RWPE2 (cell line): ENCODE data around the gene KDF1.

Experiments
- ATAC-seq: fragments of 200-7000 bp; cut with Tn5 transposase; 3 replicates; pipeline ENCODE4 v1.9.1; 2021; ENCODE audit warnings: low read depth
- DNase-seq: peaks from one replicate; pipeline ENCODE4 v3.0.0-alpha.2; 2020; ENCODE audit warnings: low spot score
- H3K27ac ChIP-seq: fragments of 450-650 bp; 2 replicates; pipeline ENCODE4 v1.5.1; 2017; ENCODE audit warnings: mild to moderate bottlenecking; ENCODE audit not compliant: poor library complexity, severe bottlenecking
- H3K27me3 ChIP-seq: fragments of 250-450 bp; sonication (Bioruptor Pico); 2 replicates; pipeline ENCODE4 v1.5.1; 2021; ENCODE audit warnings: mild to moderate bottlenecking, moderate library complexity; ENCODE audit not compliant: insufficient read depth, poor library complexity, severe bottlenecking
- H3K36me3 ChIP-seq: fragments of 250-450 bp; sonication (Bioruptor Pico); 2 replicates; pipeline ENCODE4 v1.5.1; 2020; ENCODE audit warnings: low read depth, mild to moderate bottlenecking, moderate library complexity
- H3K4me1 ChIP-seq: fragments of 250-450 bp; sonication (Bioruptor Pico); 2 replicates; pipeline ENCODE4 v1.5.1; 2021; ENCODE audit warnings: mild to moderate bottlenecking, moderate library complexity; ENCODE audit not compliant: insufficient read depth, poor library complexity, severe bottlenecking
- H3K4me3 ChIP-seq: fragments of 250-450 bp; sonication (Bioruptor Pico); 2 replicates; pipeline ENCODE4 v1.5.1; 2021; ENCODE audit warnings: mild to moderate bottlenecking, moderate library complexity; ENCODE audit not compliant: severe bottlenecking
- H3K9me3 ChIP-seq: fragments of 250-450 bp; sonication (Bioruptor Pico); 2 replicates; pipeline ENCODE4 v1.5.1; 2021; ENCODE audit warnings: mild to moderate bottlenecking, moderate library complexity; ENCODE audit not compliant: severe bottlenecking
- CTCF ChIP-seq: fragments of 450-650 bp; IDR thresholded peaks from one replicate; pipeline ENCODE4 v1.5.1; 2017; ENCODE audit warnings: mild to moderate bottlenecking, moderate library complexity; ENCODE audit not compliant: poor library complexity, severe bottlenecking

KDF1 gene

GRCh38 chr1:27001570-27002360 lies 41.5 kb upstream of the KDF1 start:
- H3K36me3 ChIP-seq, result peaks cover 53% of the 10 kb centered on the region
- peak overlapping the region; percentile 98 for H3K27ac ChIP-seq
- peak; percentile 70 for DNase-seq

DNA sequence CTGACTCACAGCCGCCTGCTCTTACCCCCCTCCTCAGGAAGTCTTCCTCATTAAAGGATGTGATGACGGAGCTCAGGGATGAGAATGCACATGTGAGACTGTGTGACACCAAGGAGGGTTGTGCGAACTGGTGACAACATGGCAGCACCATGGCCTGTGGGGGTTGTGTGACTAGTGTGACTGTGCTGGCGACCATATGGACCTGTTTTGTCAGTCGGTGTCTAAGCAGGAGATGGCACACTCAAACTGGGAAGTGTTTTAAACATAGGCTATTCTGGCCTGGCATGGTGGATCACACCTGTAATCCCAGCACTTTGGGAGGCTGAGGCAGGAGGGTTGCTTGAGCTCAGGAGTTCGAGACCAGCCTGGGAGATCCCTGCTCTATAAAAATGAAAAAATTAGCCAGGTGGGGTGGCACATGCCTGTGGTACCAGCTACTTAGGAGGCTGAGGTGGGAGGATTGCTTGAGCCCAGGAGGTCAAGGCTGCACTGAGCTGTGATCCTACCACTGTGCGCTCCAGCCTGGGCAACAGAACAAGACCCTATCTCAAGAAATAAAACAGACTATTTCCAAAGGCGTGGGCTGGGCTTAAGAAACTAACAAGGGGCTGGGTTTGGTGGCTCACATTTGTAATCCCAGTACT lies 40.7 kb upstream of the KDF1 start:
- Histone ChIP-seq H3K27ac (peak overlapping the region; percentile 98), H3K9me3 (no peaks in the 10 kb centered on the region), H3K27me3 (no peaks in the 10 kb centered on the region), H3K4me3 (no peak overlapping the region), H3K4me1 (peaks cover 70% of the 10 kb centered on the region), H3K36me3 (peaks cover 50% of the 10 kb centered on the region)
- DNase-seq (no peak), ATAC-seq (no peak)
- no peak for TF ChIP-seq CTCF

More at GRCh38 chr1:27001570-27002360, 41.5 kb upstream of the KDF1 start:
- Histone ChIP-seq H3K9me3 (no peaks in the 10 kb centered on the region), H3K27me3 (no peaks in the 10 kb centered on the region), H3K4me3 (no peak overlapping the region), H3K4me1 (peaks cover 68% of the 10 kb centered on the region)
- ATAC-seq, result peak; percentile 1; the same call in 1 of the 3 replicates
- no peak for TF ChIP-seq CTCF

GRCh38 chr1:27000090-27000816 lies 40.0 kb upstream of the KDF1 start:
- Histone ChIP-seq H3K36me3 (peaks cover 50% of the 10 kb centered on the region), H3K27me3 (no peaks in the 10 kb centered on the region), H3K27ac (peak overlapping the region; percentile 98), H3K4me3 (no peak overlapping the region), H3K9me3 (no peaks in the 10 kb centered on the region), H3K4me1 (peaks cover 66% of the 10 kb centered on the region)
- no peak for ATAC-seq
- TF ChIP-seq CTCF, result no peak
- no peak for DNase-seq

- TF ChIP-seq CTCF, result no peak
- peak; percentile 58 for ATAC-seq
- Histone ChIP-seq H3K4me1 (peaks cover 61% of the 10 kb centered on the region), H3K36me3 (peaks cover 46% of the 10 kb centered on the region), H3K27ac (peak overlapping the region; percentile 98), H3K27me3 (no peaks in the 10 kb centered on the region), H3K9me3 (no peaks in the 10 kb centered on the region), H3K4me3 (no peak overlapping the region)
- peak; percentile 97 for DNase-seq
These were observed 39.2 kb upstream of the KDF1 start for GRCh38 chr1:26999440-26999987.
